ENCODE measurements around the gene NELL1. TPM values are rescaled to one million over a fixed set of nuclear protein-coding genes. Genes with fewer than 3 reads are reported as not detected.

NELL1 gene
- total RNA-seq, 6 donors from 2014 or later: 0.26 TPM; not detected in 5

DNA sequence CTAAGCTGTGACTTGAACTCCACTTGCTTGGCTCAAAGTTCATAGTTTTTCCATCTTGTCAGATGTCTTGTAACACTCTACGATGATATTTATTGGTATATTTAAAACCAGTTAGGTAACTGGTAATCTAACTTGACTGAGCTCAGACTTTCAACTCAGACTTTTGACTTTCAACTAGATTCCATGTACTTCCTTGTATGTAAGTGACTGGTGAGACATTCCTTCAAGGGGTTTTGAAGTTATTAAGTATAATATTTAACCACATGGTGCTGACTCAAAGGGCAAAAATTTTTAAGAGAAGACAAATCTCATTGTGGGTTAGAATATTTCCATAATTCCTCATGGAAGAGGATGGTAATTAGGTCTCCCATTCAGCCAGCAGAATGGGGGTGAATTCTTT, 892.2 kb downstream of the NELL1 start:
- no peak for TF ChIP-seq POLR2AphosphoS5 (IDR thresholded peaks at IDR 0.05)
- TF ChIP-seq POLR2A (IDR thresholded peaks at IDR 0.05): no peak
- TF ChIP-seq, protein P1, sequence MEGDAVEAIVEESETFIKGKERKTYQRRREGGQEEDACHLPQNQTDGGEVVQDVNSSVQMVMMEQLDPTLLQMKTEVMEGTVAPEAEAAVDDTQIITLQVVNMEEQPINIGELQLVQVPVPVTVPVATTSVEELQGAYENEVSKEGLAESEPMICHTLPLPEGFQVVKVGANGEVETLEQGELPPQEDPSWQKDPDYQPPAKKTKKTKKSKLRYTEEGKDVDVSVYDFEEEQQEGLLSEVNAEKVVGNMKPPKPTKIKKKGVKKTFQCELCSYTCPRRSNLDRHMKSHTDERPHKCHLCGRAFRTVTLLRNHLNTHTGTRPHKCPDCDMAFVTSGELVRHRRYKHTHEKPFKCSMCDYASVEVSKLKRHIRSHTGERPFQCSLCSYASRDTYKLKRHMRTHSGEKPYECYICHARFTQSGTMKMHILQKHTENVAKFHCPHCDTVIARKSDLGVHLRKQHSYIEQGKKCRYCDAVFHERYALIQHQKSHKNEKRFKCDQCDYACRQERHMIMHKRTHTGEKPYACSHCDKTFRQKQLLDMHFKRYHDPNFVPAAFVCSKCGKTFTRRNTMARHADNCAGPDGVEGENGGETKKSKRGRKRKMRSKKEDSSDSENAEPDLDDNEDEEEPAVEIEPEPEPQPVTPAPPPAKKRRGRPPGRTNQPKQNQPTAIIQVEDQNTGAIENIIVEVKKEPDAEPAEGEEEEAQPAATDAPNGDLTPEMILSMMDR (IDR thresholded peaks at IDR 0.05): no peak
- no peak for TF ChIP-seq EP300 (IDR thresholded peaks at IDR 0.05)
- Histone ChIP-seq H3K4me1 (no peaks in the 10 kb centered on the region), H3K27me3 (no peaks in the 10 kb centered on the region), H3K36me3 (no peaks in the 10 kb centered on the region), H3K27ac (no peak overlapping the region), H3K4me3 (no peak overlapping the region), H3K9me3 (no peaks in the 10 kb centered on the region)
- no peak for DNase-seq
- ATAC-seq (ENCODE audit: low FRiP score in 2 of 2): no peak
- 72 to 74% methylated on average over 1 of the region's 1 CpG for WGBS, 2 donors

DNA sequence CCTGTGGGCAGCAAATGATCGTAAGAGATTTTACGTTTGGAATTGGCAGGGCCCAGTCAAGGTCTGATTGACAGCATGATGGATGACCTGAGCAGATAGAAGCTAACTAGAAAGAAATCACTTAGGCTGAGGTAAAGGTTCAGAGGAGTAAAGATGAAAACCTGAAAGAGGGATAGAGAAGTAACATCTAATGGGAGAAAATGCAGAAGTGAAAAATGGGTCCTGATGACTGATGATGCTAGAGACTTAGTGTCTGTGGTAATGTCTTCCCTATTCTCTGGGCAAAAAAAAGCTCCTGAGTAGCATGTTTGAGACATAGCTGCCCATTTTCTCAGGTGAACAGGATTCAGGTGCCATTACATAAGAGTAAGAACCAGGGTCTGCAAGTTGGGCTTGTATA, 894.7 kb downstream of the NELL1 start:
- no peaks in the 10 kb centered on the region for H3K27me3 ChIP-seq
- TF ChIP-seq, protein P1 (IDR thresholded peaks at IDR 0.05): no peak
- TF ChIP-seq EP300 (IDR thresholded peaks at IDR 0.05) (no peak), POLR2AphosphoS5 (IDR thresholded peaks at IDR 0.05) (no peak), POLR2A (IDR thresholded peaks at IDR 0.05) (no peak)
- 49 to 62% methylated on average over 2 of the region's 2 CpGs for WGBS, 2 donors
- H3K4me3 ChIP-seq: no peak overlapping the region
- no peak overlapping the region for H3K27ac ChIP-seq
- ATAC-seq (ENCODE audit: low FRiP score in 2 of 2) (no peak), DNase-seq (no peak)
- no peaks in the 10 kb centered on the region for H3K9me3 ChIP-seq
- no peaks in the 10 kb centered on the region for H3K36me3 ChIP-seq
- H3K4me1 ChIP-seq: no peaks in the 10 kb centered on the region

DNA sequence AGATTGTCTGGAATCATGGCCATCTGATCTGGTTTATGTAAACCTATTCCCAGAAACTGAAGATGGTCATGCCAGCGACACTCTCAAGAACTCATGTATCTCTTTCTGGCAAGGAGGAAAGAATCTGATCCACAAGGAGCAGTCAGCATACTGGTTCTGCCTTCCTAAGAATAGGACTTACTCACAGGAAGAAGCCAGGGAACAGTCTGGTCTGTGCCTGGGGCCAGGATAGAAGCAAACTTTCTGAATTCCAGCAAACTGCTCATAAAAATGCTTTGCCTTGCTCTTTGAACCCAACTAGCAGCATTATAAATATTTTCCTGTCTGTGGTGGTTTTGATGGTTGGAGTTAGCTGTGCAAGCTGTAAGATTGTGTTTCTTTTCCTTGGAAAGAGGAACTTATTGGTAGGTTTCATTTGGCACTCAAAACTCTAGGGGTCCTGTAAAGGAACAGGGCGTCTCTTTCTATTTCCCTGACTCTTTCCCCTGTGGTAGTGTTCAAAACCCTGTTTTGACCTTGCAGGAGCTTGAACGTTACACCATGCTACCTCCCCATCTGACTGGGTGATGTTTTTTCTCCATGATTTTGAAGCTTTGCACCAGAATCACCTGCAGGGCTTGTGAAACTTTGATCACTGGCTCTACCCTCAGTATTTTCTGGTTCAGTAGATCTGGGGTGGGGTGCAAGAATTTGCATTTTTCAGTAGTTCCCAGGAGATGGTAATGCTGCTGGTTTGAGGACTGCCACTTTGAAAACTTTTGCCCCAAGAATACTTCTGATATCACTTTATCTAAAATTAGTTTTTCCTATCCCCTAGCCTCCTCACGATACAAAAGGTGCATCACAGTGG, 895.7 kb downstream of the NELL1 start:
- no peak overlapping the region for H3K27ac ChIP-seq
- H3K9me3 ChIP-seq: no peaks in the 10 kb centered on the region
- no peak for TF ChIP-seq POLR2A (IDR thresholded peaks at IDR 0.05)
- TF ChIP-seq POLR2AphosphoS5 (IDR thresholded peaks at IDR 0.05): no peak
- TF ChIP-seq, protein P1 (IDR thresholded peaks at IDR 0.05): no peak
- TF ChIP-seq EP300 (IDR thresholded peaks at IDR 0.05): no peak
- ATAC-seq (ENCODE audit: low FRiP score in 2 of 2) (no peak), DNase-seq (no peak)
- no peaks in the 10 kb centered on the region for H3K36me3 ChIP-seq
- H3K4me3 ChIP-seq: no peak overlapping the region
- no peaks in the 10 kb centered on the region for H3K27me3 ChIP-seq
- 70 to 76% methylated on average over 4 of the region's 4 CpGs for WGBS, 2 donors
- no peaks in the 10 kb centered on the region for H3K4me1 ChIP-seq

DNA sequence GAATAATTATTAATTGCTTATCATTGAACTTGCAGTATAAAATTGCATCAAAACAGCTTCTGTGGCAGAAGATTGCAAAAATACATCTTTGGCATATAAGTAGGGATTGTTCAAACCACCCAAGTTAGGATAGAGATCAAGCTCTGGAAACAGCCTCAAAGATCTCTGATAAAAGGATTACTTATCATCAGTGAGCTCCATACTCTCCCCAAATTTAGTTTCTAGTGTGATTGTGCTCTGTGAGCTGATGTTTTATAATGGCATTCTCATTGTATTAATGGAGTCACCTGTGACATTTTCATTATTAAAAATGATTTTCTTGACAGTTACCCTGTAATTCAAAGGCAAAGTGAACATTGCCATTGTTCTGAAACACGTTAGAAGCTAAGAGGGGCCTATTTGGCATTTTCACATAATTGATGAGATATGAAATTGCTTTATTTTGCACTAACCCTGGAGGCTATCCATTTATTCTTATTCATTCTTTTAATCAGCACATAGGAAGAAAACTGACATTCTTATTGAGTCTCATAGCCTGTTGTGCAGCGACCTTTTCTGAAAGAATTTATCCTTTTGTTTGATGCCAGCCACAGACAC, 897.2 kb downstream of the NELL1 start:
- DNase-seq (no peak), ATAC-seq (ENCODE audit: low FRiP score in 2 of 2) (no peak)
- no peaks in the 10 kb centered on the region for H3K36me3 ChIP-seq
- no peaks in the 10 kb centered on the region for H3K4me1 ChIP-seq
- H3K9me3 ChIP-seq: no peaks in the 10 kb centered on the region
- H3K4me3 ChIP-seq: no peak overlapping the region
- 75% methylated on average over 2 of the region's 2 CpGs for WGBS, 2 donors
- H3K27me3 ChIP-seq: no peaks in the 10 kb centered on the region
- TF ChIP-seq, protein P1 (IDR thresholded peaks at IDR 0.05): no peak
- TF ChIP-seq POLR2AphosphoS5 (IDR thresholded peaks at IDR 0.05) (no peak), POLR2A (IDR thresholded peaks at IDR 0.05) (no peak), EP300 (IDR thresholded peaks at IDR 0.05) (no peak)
- H3K27ac ChIP-seq: no peak overlapping the region

Measured in upper lobe of left lung (tissue), 6 donors.